Smooth muscle cell (in vitro differentiated cells): ENCODE data around the gene TCERG1L. TPM values are rescaled to one million over a fixed set of nuclear protein-coding genes. Genes with fewer than 3 reads are reported as not detected.
A peak's percentile ranks its signal among the peaks of the same experiment; 100 is the strongest.

Experiments used
- DNase-seq: peaks from one replicate; lab custom pipeline; 2025; ENCODE audit not compliant: unreplicated experiment; lab: John Stamatoyannopoulos, UW
- H2AFZ ChIP-seq: fragments of 200-600 bp; sonication (generic); 2 replicates; pipeline ENCODE4 v1.6.0; 2016; ENCODE audit warnings: antibody characterized with exemption, low read depth, mild to moderate bottlenecking
- H3F3A ChIP-seq: fragments of 200-600 bp; sonication (generic); 2 replicates; pipeline ENCODE4 v1.6.0; 2017; ENCODE audit warnings: antibody characterized with exemption, low read depth
- H3K27ac ChIP-seq: fragments of 200-600 bp; sonication (generic); 2 replicates; pipeline ENCODE4 v1.5.1; 2016; ENCODE audit warnings: low read depth, mild to moderate bottlenecking
- H3K27me3 ChIP-seq: fragments of 200-600 bp; sonication (generic); 2 replicates; pipeline ENCODE4 v1.6.1; 2016; ENCODE audit warnings: low read depth, mild to moderate bottlenecking
- H3K36me3 ChIP-seq: fragments of 200-600 bp; sonication (generic); 2 replicates; pipeline ENCODE4 v1.5.1; 2016; ENCODE audit warnings: low read depth
- H3K4me1 ChIP-seq: fragments of 200-600 bp; sonication (generic); 2 replicates; pipeline ENCODE4 v1.5.1; 2016; ENCODE audit warnings: low read depth
- H3K4me2 ChIP-seq: fragments of 200-600 bp; sonication (generic); 2 replicates; pipeline ENCODE4 v1.6.0; 2016; ENCODE audit warnings: mild to moderate bottlenecking
- H3K4me3 ChIP-seq: fragments of 200-600 bp; sonication (generic); 2 replicates; pipeline ENCODE4 v1.5.1; 2016; ENCODE audit warnings: mild to moderate bottlenecking
- H3K79me2 ChIP-seq: fragments of 200-600 bp; sonication (generic); 2 replicates; pipeline ENCODE4 v1.6.0; 2016; ENCODE audit warnings: low read depth, mild to moderate bottlenecking
- H3K9ac ChIP-seq: fragments of 200-600 bp; sonication (generic); 2 replicates; pipeline ENCODE4 v1.6.0; 2016; ENCODE audit warnings: low read depth
- H3K9me3 ChIP-seq: fragments of 200-600 bp; sonication (generic); replicated peaks from 2 replicates; pipeline ENCODE4 v1.5.1; 2016; ENCODE audit warnings: low read depth
- H4K20me1 ChIP-seq: fragments of 200-600 bp; sonication (generic); 2 replicates; pipeline ENCODE4 v1.6.0; 2016; ENCODE audit warnings: low read depth
- WGBS: methylation state at CpG from one replicate; pipeline ENCODE4 v1.1.7; 2016; ENCODE audit warnings: low lambda C conversion rate; 5-methylcytosine and 5-hydroxymethylcytosine counted together
- polyA plus RNA-seq: library from polyadenylated mRNA; unstranded; fragments of >200 nt; fragmentation: Nextera tagmentation; extraction: Ambion mirVana; gene quantifications from 2 replicates; pipeline ENCODE4 v1.2.1, GENCODE V29; 2016
- total RNA-seq: library from RNA; depleted of rRNA; stranded (reverse); fragments of >200 nt; gene quantifications from 2 replicates; pipeline ENCODE4 v1.2.3, GENCODE V29; 2014
- TF ChIP-seq, protein P1 (sequence below): fragments of 200-600 bp; sonication (generic); IDR thresholded peaks from 2 replicates; pipeline ENCODE4 v1.5.1; 2017; ENCODE audit warnings: borderline replicate concordance, mild to moderate bottlenecking, antibody characterized with exemption; ENCODE audit not compliant: insufficient read depth, poor library complexity, severe bottlenecking

The TCERG1L gene
- total and polyA plus RNA-seq, 2 experiments from 2014 or later, result not detected

- Histone ChIP-seq H3K4me2 (peak overlapping the region; percentile 79), H3K36me3 (no peaks in the 10 kb centered on the region), H4K20me1 (no peaks in the 10 kb centered on the region), H3K4me3 (peak overlapping the region; percentile 31), H2AFZ (no peak overlapping the region), H3K4me1 (no peaks in the 10 kb centered on the region), H3K27ac (no peak overlapping the region), H3K9me3 (no peaks in the 10 kb centered on the region), H3K9ac (no peak overlapping the region), H3K27me3 (peaks cover 59% of the 10 kb centered on the region), H3K79me2 (no peaks in the 10 kb centered on the region), H3F3A (no peaks in the 10 kb centered on the region)
- no peak for DNase-seq
- WGBS, result 4% methylated on average over 50 of the region's 76 CpGs
- TF ChIP-seq, protein P1, sequence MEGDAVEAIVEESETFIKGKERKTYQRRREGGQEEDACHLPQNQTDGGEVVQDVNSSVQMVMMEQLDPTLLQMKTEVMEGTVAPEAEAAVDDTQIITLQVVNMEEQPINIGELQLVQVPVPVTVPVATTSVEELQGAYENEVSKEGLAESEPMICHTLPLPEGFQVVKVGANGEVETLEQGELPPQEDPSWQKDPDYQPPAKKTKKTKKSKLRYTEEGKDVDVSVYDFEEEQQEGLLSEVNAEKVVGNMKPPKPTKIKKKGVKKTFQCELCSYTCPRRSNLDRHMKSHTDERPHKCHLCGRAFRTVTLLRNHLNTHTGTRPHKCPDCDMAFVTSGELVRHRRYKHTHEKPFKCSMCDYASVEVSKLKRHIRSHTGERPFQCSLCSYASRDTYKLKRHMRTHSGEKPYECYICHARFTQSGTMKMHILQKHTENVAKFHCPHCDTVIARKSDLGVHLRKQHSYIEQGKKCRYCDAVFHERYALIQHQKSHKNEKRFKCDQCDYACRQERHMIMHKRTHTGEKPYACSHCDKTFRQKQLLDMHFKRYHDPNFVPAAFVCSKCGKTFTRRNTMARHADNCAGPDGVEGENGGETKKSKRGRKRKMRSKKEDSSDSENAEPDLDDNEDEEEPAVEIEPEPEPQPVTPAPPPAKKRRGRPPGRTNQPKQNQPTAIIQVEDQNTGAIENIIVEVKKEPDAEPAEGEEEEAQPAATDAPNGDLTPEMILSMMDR, result no peak
Measured at GRCh38 chr10:131310551-131311401, 745 bp downstream of the TCERG1L start.

DNA sequence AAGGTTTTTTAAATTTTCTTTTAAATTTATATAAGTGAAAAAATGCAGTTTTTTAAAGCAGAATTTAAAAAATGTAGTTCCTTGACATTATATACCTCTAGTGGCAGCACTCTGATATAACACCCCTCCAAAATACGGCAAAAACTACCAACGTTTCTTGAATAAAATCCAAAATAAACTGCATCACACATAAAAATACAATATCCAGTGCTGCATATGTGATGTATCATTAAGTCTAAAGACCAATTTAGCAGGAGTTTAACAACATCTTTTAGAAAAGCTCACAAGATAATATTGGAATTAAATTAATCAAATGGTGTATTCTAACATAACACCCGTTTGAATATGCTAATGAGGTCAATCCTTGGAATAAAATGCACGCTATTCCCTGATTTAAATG, 1.4 kb downstream of the TCERG1L start:
- H3K36me3 ChIP-seq, result no peaks in the 10 kb centered on the region
- H3K4me3 ChIP-seq, result no peak overlapping the region
- no peaks in the 10 kb centered on the region for H3K4me1 ChIP-seq
- DNase-seq, result no peak
- H3K4me2 ChIP-seq, result no peak overlapping the region
- H3K9ac ChIP-seq, result no peak overlapping the region
- H2AFZ ChIP-seq, result no peak overlapping the region
- H3K27ac ChIP-seq, result no peak overlapping the region
- H3K27me3 ChIP-seq, result peaks cover 59% of the 10 kb centered on the region
- TF ChIP-seq, protein P1, result peak; percentile 48
- H4K20me1 ChIP-seq, result no peaks in the 10 kb centered on the region
- WGBS, result 20% methylated on average over 4 of the region's 4 CpGs
- H3F3A ChIP-seq, result no peaks in the 10 kb centered on the region
- H3K79me2 ChIP-seq, result no peaks in the 10 kb centered on the region
- no peaks in the 10 kb centered on the region for H3K9me3 ChIP-seq

- Histone ChIP-seq H2AFZ (no peak overlapping the region), H3K27ac (no peak overlapping the region), H3K9ac (no peak overlapping the region), H3F3A (no peaks in the 10 kb centered on the region), H3K36me3 (no peaks in the 10 kb centered on the region), H3K79me2 (no peaks in the 10 kb centered on the region), H4K20me1 (no peaks in the 10 kb centered on the region), H3K4me3 (no peak overlapping the region), H3K4me1 (no peaks in the 10 kb centered on the region), H3K9me3 (peaks cover 6% of the 10 kb centered on the region), H3K4me2 (no peak overlapping the region), H3K27me3 (no peaks in the 10 kb centered on the region)
- 53% methylated on average over 3 of the region's 3 CpGs for WGBS
- DNase-seq, result no peak
- TF ChIP-seq, protein P1, result no peak
Measured at GRCh38 chr10:131300508-131300907, 11.0 kb downstream of the TCERG1L start.

DNA sequence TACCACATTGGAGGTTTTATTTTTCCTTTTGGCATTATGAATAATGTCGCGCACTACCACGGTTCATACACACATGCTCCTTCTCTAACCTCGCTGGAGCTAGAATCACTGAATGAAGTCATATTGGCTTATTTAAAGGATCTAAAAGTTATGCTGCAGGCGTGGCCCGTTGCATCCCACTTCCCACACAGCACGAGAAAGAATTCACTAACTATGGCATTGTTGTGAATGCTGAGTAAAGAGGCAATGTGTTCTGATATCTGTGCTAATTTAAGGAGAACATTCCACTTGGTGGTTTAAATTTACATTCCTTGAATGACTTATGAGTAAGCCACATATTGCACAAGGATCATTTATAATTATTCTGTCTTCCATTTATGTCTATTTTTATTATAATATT, 20.7 kb downstream of the TCERG1L start:
- H3K27me3 ChIP-seq, result no peaks in the 10 kb centered on the region
- no peak overlapping the region for H3K9ac ChIP-seq
- no peak overlapping the region for H3K27ac ChIP-seq
- DNase-seq, result no peak
- H3K4me3 ChIP-seq, result no peak overlapping the region
- 72% methylated on average over 7 of the region's 7 CpGs for WGBS
- no peaks in the 10 kb centered on the region for H3K9me3 ChIP-seq
- H2AFZ ChIP-seq, result no peak overlapping the region
- no peak overlapping the region for H3K4me2 ChIP-seq
- no peaks in the 10 kb centered on the region for H3K4me1 ChIP-seq
- H3K79me2 ChIP-seq, result no peaks in the 10 kb centered on the region
- TF ChIP-seq, protein P1, result no peak
- no peaks in the 10 kb centered on the region for H3F3A ChIP-seq
- no peaks in the 10 kb centered on the region for H3K36me3 ChIP-seq
- H4K20me1 ChIP-seq, result no peaks in the 10 kb centered on the region
